GM12891 (cell line): ENCODE measurements around the gene KCNIP2.

Experiments
- POLR2A ChIP-seq: IDR thresholded peaks from 2 replicates; pipeline ENCODE4 v1.6.1; 2011; ENCODE audit warnings: low read depth, low read length, control low read depth
- POLR2AphosphoS5 ChIP-seq: IDR thresholded peaks from 2 replicates; pipeline ENCODE4 v1.6.1; 2011; ENCODE audit warnings: low read depth, low read length, control low read depth
- POU2F2 ChIP-seq: IDR thresholded peaks from 2 replicates; pipeline ENCODE4 v1.6.1; 2011; ENCODE audit warnings: low read depth, mild to moderate bottlenecking, control low read depth, low read length, moderate library complexity
- SPI1 ChIP-seq: IDR thresholded peaks from 2 replicates; pipeline ENCODE4 v1.6.1; 2011; ENCODE audit warnings: low read depth, low read length, control low read depth
- TAF1 ChIP-seq: IDR thresholded peaks from 2 replicates; pipeline ENCODE4 v1.6.1; 2011; ENCODE audit warnings: low read depth, low read length, control low read depth

DNA sequence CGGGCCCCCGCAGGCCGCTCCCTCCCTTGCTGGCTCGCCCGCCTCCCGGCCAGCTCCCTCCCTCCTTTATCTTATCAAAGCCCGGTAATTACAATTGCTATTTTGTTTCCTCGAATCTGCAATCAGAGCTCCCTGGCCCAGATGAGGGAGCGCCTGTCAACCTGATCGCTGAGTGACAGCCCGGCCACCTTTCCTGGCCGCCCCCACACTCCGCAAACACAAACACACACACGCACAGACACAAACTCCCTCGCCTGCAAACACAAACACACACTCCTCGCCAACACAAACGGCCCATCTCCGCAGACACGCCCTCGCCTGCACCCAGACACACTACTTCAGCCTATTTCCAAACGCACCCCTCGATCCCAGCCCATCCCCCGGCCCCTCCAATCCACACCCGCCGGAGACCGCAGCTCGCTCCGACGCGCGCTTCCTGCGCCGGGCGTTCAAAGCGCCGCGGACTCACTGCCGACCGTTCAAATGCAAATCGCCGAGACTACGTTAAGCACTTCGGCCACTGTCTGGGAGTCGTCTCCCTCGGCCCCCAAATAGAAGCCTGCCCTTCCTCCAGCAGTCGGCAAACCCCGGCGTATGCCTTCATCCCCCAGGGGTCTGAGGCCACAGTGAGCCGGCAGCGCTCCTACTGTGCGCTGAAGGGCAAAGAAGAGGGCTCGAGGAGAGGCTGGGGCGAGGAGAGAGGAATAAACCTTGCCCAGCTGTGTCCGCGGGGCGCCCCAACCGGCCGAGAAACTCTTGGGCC, 64.6 kb downstream of the KCNIP2 start:
- TF ChIP-seq POLR2A (no peak), POLR2AphosphoS5 (no peak), SPI1 (no peak), TAF1 (no peak), POU2F2 (peak; percentile 60; the same call in 1 of the 2 replicates)
